ENCODE results near the gene TLL1. TPM values are rescaled to one million over a fixed set of nuclear protein-coding genes. Genes with fewer than 3 reads are reported as not detected.

The TLL1 gene
- total RNA-seq, 1 experiment from 2014 or later: not detected

GRCh38 chr4:165992283-165992682 lies 119.2 kb downstream of the TLL1 start:
- Histone ChIP-seq H2BK120ac (ENCODE audit: low read depth, low read length, poor library complexity, severe bottlenecking) (no peak overlapping the region), H3K4me2 (ENCODE audit: insufficient read depth, insufficient read length, low read length) (no peak overlapping the region), H4K8ac (replicated peaks; ENCODE audit: insufficient read length, low read depth, low read length) (no peak overlapping the region), H4K20me1 (ENCODE audit: control insufficient read depth, insufficient read depth, insufficient read length) (no peaks in the 10 kb centered on the region), H3K14ac (ENCODE audit: insufficient read depth, low read length) (no peak overlapping the region), H2BK5ac (ENCODE audit: insufficient read length, low read length) (no peak overlapping the region), H3K79me2 (ENCODE audit: insufficient read depth, low read length) (no peaks in the 10 kb centered on the region), H3K4me1 (ENCODE audit: insufficient read depth, low read length) (no peaks in the 10 kb centered on the region), H3K27me3 (ENCODE audit: insufficient read depth, low read length) (no peaks in the 10 kb centered on the region), H2BK20ac (ENCODE audit: low read depth, low read length, poor library complexity, severe bottlenecking) (no peak overlapping the region), H3K23me2 (ENCODE audit: insufficient read length, low read depth, low read length, poor library complexity, severe bottlenecking) (no peaks in the 10 kb centered on the region), H3K9ac (ENCODE audit: extremely low read depth, insufficient read length, low read length) (no peak overlapping the region), H3K79me1 (ENCODE audit: insufficient read depth, low read depth, low read length, poor library complexity, severe bottlenecking) (no peaks in the 10 kb centered on the region), H3K23ac (ENCODE audit: insufficient read length, low read depth, low read length) (no peak overlapping the region), H2AK5ac (ENCODE audit: insufficient read length, low read length) (no peak overlapping the region), H3K18ac (ENCODE audit: insufficient read length, low read depth, low read length) (no peak overlapping the region), H3K4ac (ENCODE audit: low read depth, low read length) (no peak overlapping the region), H2BK15ac (ENCODE audit: low read depth, low read length) (no peak overlapping the region), H4K91ac (ENCODE audit: insufficient read length, low read depth, low read length) (no peak overlapping the region), H3K9me3 (ENCODE audit: control insufficient read depth, low read depth, low read length) (no peaks in the 10 kb centered on the region), H3K56ac (ENCODE audit: insufficient read length, low read depth, low read length) (no peak overlapping the region), H2AFZ (ENCODE audit: low read length) (no peak overlapping the region), H4K5ac (ENCODE audit: insufficient read length, low read depth, low read length) (no peak overlapping the region), H3T11ph (ENCODE audit: low read length) (no peak overlapping the region), H3K27ac (ENCODE audit: insufficient read length, low read depth, low read length) (no peak overlapping the region), H2BK12ac (ENCODE audit: insufficient read length, low read depth, low read length) (no peak overlapping the region)
- Mint-ChIP-seq H3K9me3 (no peaks in the 10 kb centered on the region), H3K27ac (no peak overlapping the region), H3K4me3 (no peak overlapping the region), H3K27me3 (ENCODE audit: low read depth) (no peaks in the 10 kb centered on the region), H3K4me1 (peaks cover under 1 to 1% of the 10 kb centered on the region in 2 experiments; a peak in 3 of 4 replicates), H3K36me3 (ENCODE audit: insufficient read depth in 1 of 3, low read depth in 3 of 3) (no peaks in the 10 kb centered on the region)
- no CpG with 5 or more reads among the region's 1 CpG for WGBS (ENCODE audit: extremely low coverage, insufficient read length, low lambda C conversion rate)
- TF ChIP-seq CTCF (conservative IDR thresholded peaks at IDR 0.05): no peak
- no peak for DNase-seq
